Left ventricle myocardium inferior (tissue), 1 donor: ENCODE results near the gene CASQ2. TPM values are rescaled to one million over a fixed set of nuclear protein-coding genes. Genes with fewer than 3 reads are reported as not detected.

Source experiments
- DNase-seq: peaks from one replicate; pipeline ENCODE4 v3.0.0-alpha.2; 2020
- H3K27ac ChIP-seq: fragments of 200-600 bp; replicated peaks from 2 replicates; pipeline ENCODE4 v1.8.0; 2021
- H3K27me3 ChIP-seq: fragments of 200-600 bp; 2 replicates; pipeline ENCODE4 v1.8.0; 2021; ENCODE audit warnings: low read depth
- H3K36me3 ChIP-seq: fragments of 200-600 bp; 2 replicates; pipeline ENCODE4 v1.8.0; 2021
- H3K4me1 ChIP-seq: fragments of 200-600 bp; 2 replicates; pipeline ENCODE4 v1.8.0; 2021
- H3K4me3 ChIP-seq: fragments of 200-600 bp; 2 replicates; pipeline ENCODE4 v1.8.0; 2021; ENCODE audit warnings: mild to moderate bottlenecking, moderate library complexity
- H3K9me3 ChIP-seq: fragments of 200-600 bp; replicated peaks from 2 replicates; pipeline ENCODE4 v1.8.0; 2021
- CTCF ChIP-seq: fragments of 200-600 bp; IDR thresholded peaks from 2 replicates; pipeline ENCODE4 v1.8.0; 2021; ENCODE audit warnings: antibody characterized with exemption, mild to moderate bottlenecking, borderline replicate concordance
- intact Hi-C: fragments of 100-400 bp; cut with micrococcal nuclease; formaldehyde crosslinking; loops from one replicate; pipeline ENCODE4 v1.11.0; 2022
- total RNA-seq: library from RNA; stranded (reverse); fragmentation: NEBNext Ultra II Directional; extraction: Animal tissue kit (Norgen Biotek cat#: 25700); gene quantifications from one replicate; pipeline ENCODE4 v1.2.1, GENCODE V29; 2021
- donor health status: DM: no; HTN: yes; CAD: no; lungs with severe emphysema.

CASQ2 gene
- total RNA-seq, 1 donor from 2014 or later: 1,110 TPM

DNA sequence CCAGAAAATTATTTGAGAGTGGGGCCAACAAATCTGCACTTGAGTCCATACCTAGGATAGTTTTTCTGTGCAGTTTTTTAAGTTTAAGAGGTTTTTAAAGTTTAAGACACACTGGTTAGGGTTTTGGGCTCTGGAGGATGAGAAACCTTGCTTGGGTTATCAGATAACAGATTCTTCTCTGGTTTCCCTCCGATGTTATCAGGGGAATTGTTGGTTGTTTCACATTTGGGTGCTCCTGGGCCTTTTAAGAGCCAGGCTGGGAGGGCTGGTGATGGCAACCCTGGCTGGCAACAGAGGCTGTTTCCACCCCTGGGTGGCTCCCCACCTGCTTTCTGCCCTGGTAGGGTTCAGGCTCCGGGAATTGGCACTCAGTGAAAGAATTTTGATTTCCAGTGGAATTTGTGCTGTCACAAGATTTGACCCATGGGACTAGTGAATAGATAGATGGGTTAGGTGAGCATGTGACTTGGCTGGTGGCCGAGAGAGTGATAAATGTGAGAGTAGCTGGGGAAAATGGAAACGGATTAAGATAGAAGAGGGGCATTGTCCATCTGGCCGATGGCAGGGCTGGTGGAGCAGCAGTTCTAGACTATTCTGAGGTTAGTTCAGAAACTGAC lies 111.9 kb downstream of the CASQ2 start:
- peaks cover 54% of the 10 kb centered on the region for H3K4me1 ChIP-seq

GRCh38 chr1:115655916-115656315 lies 112.6 kb downstream of the CASQ2 start:
- Histone ChIP-seq H3K27me3 (no peaks in the 10 kb centered on the region), H3K9me3 (no peaks in the 10 kb centered on the region), H3K36me3 (peaks cover 15% of the 10 kb centered on the region), H3K4me3 (no peak overlapping the region), H3K27ac (peak overlapping the region; percentile 68), H3K4me1 (peaks cover 54% of the 10 kb centered on the region)
- DNase-seq: no peak
- intact Hi-C loops: no loop called here
- TF ChIP-seq CTCF: no peak

More for the DNA sequence above, 111.9 kb downstream of the CASQ2 start:
- H3K27me3 ChIP-seq: no peaks in the 10 kb centered on the region
- peaks cover 16% of the 10 kb centered on the region for H3K36me3 ChIP-seq
- no peak overlapping the region for H3K4me3 ChIP-seq
- H3K27ac ChIP-seq: peak overlapping the region; percentile 68
- no peak for DNase-seq
- intact Hi-C loops: no loop called here
- no peaks in the 10 kb centered on the region for H3K9me3 ChIP-seq
- TF ChIP-seq CTCF: no peak

GRCh38 chr1:115655306-115655663 lies 113.2 kb downstream of the CASQ2 start:
- Histone ChIP-seq H3K36me3 (peaks cover 10% of the 10 kb centered on the region), H3K27me3 (no peaks in the 10 kb centered on the region), H3K4me3 (peak overlapping the region; percentile 13), H3K9me3 (no peaks in the 10 kb centered on the region), H3K4me1 (peaks cover 57% of the 10 kb centered on the region), H3K27ac (peak overlapping the region; percentile 68)
- TF ChIP-seq CTCF: no peak
- intact Hi-C loops: no loop called here
- no peak for DNase-seq

- no peak for TF ChIP-seq CTCF
- intact Hi-C loops: no loop called here
- Histone ChIP-seq H3K27ac (peak overlapping the region; percentile 68), H3K9me3 (no peaks in the 10 kb centered on the region), H3K36me3 (peaks cover 10% of the 10 kb centered on the region), H3K4me3 (peak overlapping the region; percentile 13), H3K27me3 (no peaks in the 10 kb centered on the region), H3K4me1 (peaks cover 62% of the 10 kb centered on the region)
- peak; percentile 38 for DNase-seq
These were observed 113.7 kb downstream of the CASQ2 start for GRCh38 chr1:115654663-115655305.

DNA sequence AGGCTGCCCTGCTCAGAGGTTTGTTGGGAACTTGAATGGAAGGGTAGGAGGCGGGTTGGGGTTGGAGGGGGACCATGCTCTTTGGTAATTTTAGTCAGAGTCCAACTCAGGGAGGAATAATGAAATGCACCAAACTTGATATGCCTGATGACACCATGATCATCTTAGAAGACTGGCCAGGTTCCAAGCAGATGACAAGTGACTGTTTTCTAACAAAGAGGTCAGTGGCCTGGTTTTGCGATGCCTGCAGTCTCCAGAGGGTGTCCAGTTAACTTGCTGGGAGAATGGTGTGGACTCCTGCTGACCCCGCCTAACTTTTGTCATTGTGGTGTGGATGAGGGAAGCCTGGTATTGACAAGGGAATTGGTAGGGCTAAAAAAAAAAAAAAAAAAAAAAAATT lies 114.4 kb downstream of the CASQ2 start:
- no peaks in the 10 kb centered on the region for H3K9me3 ChIP-seq
- no peak overlapping the region for H3K4me3 ChIP-seq
- TF ChIP-seq CTCF: no peak
- intact Hi-C loops: no loop called here
- H3K27me3 ChIP-seq: no peaks in the 10 kb centered on the region
- no peak for DNase-seq
- peak overlapping the region; percentile 68 for H3K27ac ChIP-seq
- H3K4me1 ChIP-seq: peaks cover 69% of the 10 kb centered on the region
- H3K36me3 ChIP-seq: peaks cover 10% of the 10 kb centered on the region
